ENCODE measurements around the gene CDH4.

Gene CDH4

GRCh38 chr20:61913423-61914225 is 661.6 kb downstream of the CDH4 start:
- no peak for DNase-seq

- no peak for DNase-seq
These were observed 663.0 kb downstream of the CDH4 start for GRCh38 chr20:61915101-61915500.

- DNase-seq, result no peak
These were observed 664.3 kb downstream of the CDH4 start for GRCh38 chr20:61916318-61916891.

GRCh38 chr20:61917474-61918145 is 665.5 kb downstream of the CDH4 start:
- DNase-seq, result no peak

GRCh38 chr20:61918548-61918947 is 666.5 kb downstream of the CDH4 start:
- no peak for DNase-seq

GRCh38 chr20:61919239-61919638 is 667.2 kb downstream of the CDH4 start:
- DNase-seq, result no peak

- DNase-seq, result no peak
These were observed 667.8 kb downstream of the CDH4 start for GRCh38 chr20:61919675-61920365.

- no peak for DNase-seq
These were observed 670.4 kb downstream of the CDH4 start for GRCh38 chr20:61922411-61922810.

GRCh38 chr20:61922936-61923335 is 670.9 kb downstream of the CDH4 start:
- no peak for DNase-seq

GRCh38 chr20:61923371-61924166 is 671.5 kb downstream of the CDH4 start:
- no peak for DNase-seq

GRCh38 chr20:61924211-61924857 is 672.3 kb downstream of the CDH4 start:
- DNase-seq, result no peak

GRCh38 chr20:61924858-61925554 is 672.9 kb downstream of the CDH4 start:
- no peak for DNase-seq

- DNase-seq, result no peak
These were observed 673.6 kb downstream of the CDH4 start for GRCh38 chr20:61925555-61926252.

GRCh38 chr20:61926253-61926613 is 674.2 kb downstream of the CDH4 start:
- DNase-seq, result no peak

- DNase-seq, result no peak
These were observed 674.7 kb downstream of the CDH4 start for GRCh38 chr20:61926796-61927192.

- no peak for DNase-seq
These were observed 675.2 kb downstream of the CDH4 start for GRCh38 chr20:61927193-61927825.

- no peak for DNase-seq
These were observed 675.9 kb downstream of the CDH4 start for GRCh38 chr20:61927826-61928541.

- DNase-seq, result no peak
These were observed 677.5 kb downstream of the CDH4 start for GRCh38 chr20:61929561-61929960.

GRCh38 chr20:61929971-61930666 is 678.1 kb downstream of the CDH4 start:
- DNase-seq, result no peak
